BE2C (cell line): ENCODE data around the gene ZNF14.
A peak's percentile ranks its signal among the peaks of the same experiment; 100 is the strongest.
"Not testable (repeated sequence)": the region's sequence is repeated elsewhere in the genome, so short reads cannot be mapped to it uniquely, and the experiment has no call there.

Experiments used
- DNase-seq: peaks from one replicate; pipeline ENCODE4 v3.0.0-alpha.2; 2020
- H3K27me3 ChIP-seq: fragments of 250-450 bp; sonication (Bioruptor Pico); 2 replicates; pipeline ENCODE4 v1.5.1; 2020; ENCODE audit warnings: mild to moderate bottlenecking
- H3K36me3 ChIP-seq: fragments of 250-450 bp; sonication (Bioruptor Pico); 2 replicates; pipeline ENCODE4 v1.5.1; 2020; ENCODE audit warnings: mild to moderate bottlenecking
- H3K4me1 ChIP-seq: fragments of 250-450 bp; sonication (Bioruptor Pico); 2 replicates; pipeline ENCODE4 v1.5.1; 2020
- H3K4me3 ChIP-seq: 2 replicates; pipeline ENCODE4 v1.5.1; 2011; ENCODE audit warnings: low read depth, low read length
- H3K9me3 ChIP-seq: fragments of 250-450 bp; sonication (Bioruptor Pico); 2 replicates; pipeline ENCODE4 v1.5.1; 2020
- CTCF ChIP-seq: IDR thresholded peaks from 2 replicates; pipeline ENCODE4 v1.5.1; 2012; ENCODE audit warnings: mild to moderate bottlenecking, low read depth, low read length

Gene ZNF14

GRCh38 chr19:19668230-19669012 lies 64.5 kb downstream of the ZNF14 start, which contains the start of gene ZNF101:
Gene ZNF101, plus strand, starts transcription at chr19:19668839. Its CDS starts 125 bp downstream, at chr19:19668964.
- no peaks in the 10 kb centered on the region for H3K27me3 ChIP-seq
- peak; percentile 94 for DNase-seq
- no peaks in the 10 kb centered on the region; the same call in 1 of the 2 replicates for H3K36me3 ChIP-seq
- H3K4me3 ChIP-seq: peak within 1 kb of the TSS; percentile 93
- no peaks in the 10 kb centered on the region for H3K4me1 ChIP-seq
- H3K9me3 ChIP-seq: no peaks in the 10 kb centered on the region
- no peak for TF ChIP-seq CTCF

- not testable (repeated sequence) for H3K4me1 ChIP-seq, DNase-seq, H3K27me3 ChIP-seq, H3K9me3 ChIP-seq, H3K4me3 ChIP-seq, H3K36me3 ChIP-seq
These were observed 67.4 kb downstream of the ZNF14 start for GRCh38 chr19:19665420-19665948.

GRCh38 chr19:19663256-19664120 lies 69.4 kb downstream of the ZNF14 start, which contains the start of gene ATP13A1:
Gene ATP13A1, minus strand, starts transcription at chr19:19663676. Its CDS starts 10 bp downstream, at chr19:19663666.
- Histone ChIP-seq H3K4me3 (peak within 1 kb of the TSS; percentile 98), H3K27me3 (no peaks in the 10 kb centered on the region), H3K36me3 (peaks cover 23% of the 10 kb centered on the region), H3K9me3 (no peaks in the 10 kb centered on the region), H3K4me1 (no peaks in the 10 kb centered on the region; the same call in 1 of the 2 replicates)
- peak; percentile 97 for DNase-seq
- TF ChIP-seq CTCF: no peak

- H3K27me3 ChIP-seq: no peaks in the 10 kb centered on the region
- no peaks in the 10 kb centered on the region for H3K9me3 ChIP-seq
- H3K4me3 ChIP-seq: peak overlapping the region; percentile 98
- peaks cover 27% of the 10 kb centered on the region for H3K36me3 ChIP-seq
- TF ChIP-seq CTCF: no peak
- H3K4me1 ChIP-seq: no peaks in the 10 kb centered on the region; the same call in 1 of the 2 replicates
- no peak for DNase-seq
These were observed 70.0 kb downstream of the ZNF14 start for GRCh38 chr19:19662871-19663255.

GRCh38 chr19:19662344-19662743 lies 70.6 kb downstream of the ZNF14 start:
- Histone ChIP-seq H3K9me3 (no peaks in the 10 kb centered on the region), H3K4me1 (no peaks in the 10 kb centered on the region; the same call in 1 of the 2 replicates), H3K4me3 (peak overlapping the region; percentile 98), H3K27me3 (no peaks in the 10 kb centered on the region), H3K36me3 (peaks cover 32% of the 10 kb centered on the region)
- DNase-seq: no peak
- TF ChIP-seq CTCF: no peak

GRCh38 chr19:19661675-19662251 lies 71.1 kb downstream of the ZNF14 start:
- no peak for DNase-seq
- H3K4me3 ChIP-seq: peak overlapping the region; percentile 98
- H3K27me3 ChIP-seq: no peaks in the 10 kb centered on the region
- peaks cover 38% of the 10 kb centered on the region for H3K36me3 ChIP-seq
- H3K9me3 ChIP-seq: no peaks in the 10 kb centered on the region
- TF ChIP-seq CTCF: no peak
- H3K4me1 ChIP-seq: no peaks in the 10 kb centered on the region; the same call in 1 of the 2 replicates
